Neutrophil (primary cell): ENCODE results near the gene SLC9A5.
A peak's percentile ranks its signal among the peaks of the same experiment; 100 is the strongest.

Experiments
- H3K27ac ChIP-seq: fragments of 200-600 bp; sonication (generic); 2 replicates; pipeline ENCODE4 v1.5.1; 2016; ENCODE audit warnings: mild to moderate bottlenecking, moderate library complexity
- H3K27me3 ChIP-seq: fragments of 200-600 bp; sonication (generic); 2 replicates; pipeline ENCODE4 v1.6.0; 2016; ENCODE audit warnings: mild to moderate bottlenecking
- H3K36me3 ChIP-seq: fragments of 200-600 bp; sonication (generic); 2 replicates; pipeline ENCODE4 v1.5.1; 2017
- H3K4me1 ChIP-seq, 2 experiments: fragments of 200-600 bp in 1 of 2; sonication (generic) in 1 of 2; 1 replicate in 1 of 2; 2 replicates in 1 of 2; pipeline versions ENCODE4 v1.5.1 to v1.6.1; 2013 to 2016; ENCODE audit warnings: low read depth in 1 of 2, low read length in 1 of 2, mild to moderate bottlenecking in 1 of 2, moderate library complexity in 1 of 2; ENCODE audit not compliant: control insufficient read depth in 1 of 2, insufficient read depth in 1 of 2
- H3K4me3 ChIP-seq, 2 experiments: fragments of 200-600 bp in 1 of 2; sonication (generic) in 1 of 2; 1 replicate in 1 of 2; 2 replicates in 1 of 2; pipeline ENCODE4 v1.5.1; 2013 to 2016; ENCODE audit warnings: low read depth in 1 of 2, low read length in 1 of 2, mild to moderate bottlenecking in 1 of 2, moderate library complexity in 1 of 2
- H3K9me3 ChIP-seq: fragments of 200-600 bp; sonication (generic); 2 replicates; pipeline ENCODE4 v1.5.1; 2016
- TF ChIP-seq, protein P1 (sequence below): fragments of 200-600 bp; sonication (generic); IDR thresholded peaks from 2 replicates; pipeline ENCODE4 v1.5.1; 2016; ENCODE audit warnings: antibody characterized with exemption

SLC9A5 gene

DNA sequence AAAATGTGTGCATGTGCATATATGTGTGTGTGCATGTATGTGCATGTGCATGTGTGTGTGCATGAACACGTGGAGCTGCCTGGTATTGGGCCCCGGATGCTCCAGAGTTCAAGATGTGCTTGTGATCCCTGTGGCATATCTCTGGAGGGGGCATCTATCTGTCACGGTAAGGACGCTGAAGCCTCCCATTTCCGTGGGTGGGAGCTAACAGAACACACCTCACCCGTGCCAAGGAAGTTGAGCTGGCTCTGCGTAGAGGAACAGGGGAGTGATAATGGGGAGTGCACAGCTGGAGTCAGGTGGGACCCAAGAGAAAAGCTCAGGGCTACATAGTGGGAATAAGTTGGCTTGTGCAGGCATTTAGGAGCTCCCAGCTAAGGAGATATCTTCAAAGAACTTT lies 37.1 kb upstream of the SLC9A5 start:
- Histone ChIP-seq H3K27ac (no peak overlapping the region), H3K4me3 (no peak overlapping the region), H3K36me3 (peaks cover 27% of the 10 kb centered on the region), H3K4me1 (peaks cover 14 to 15% of the 10 kb centered on the region in 2 experiments), H3K27me3 (no peaks in the 10 kb centered on the region), H3K9me3 (no peaks in the 10 kb centered on the region)
- TF ChIP-seq, protein P1, sequence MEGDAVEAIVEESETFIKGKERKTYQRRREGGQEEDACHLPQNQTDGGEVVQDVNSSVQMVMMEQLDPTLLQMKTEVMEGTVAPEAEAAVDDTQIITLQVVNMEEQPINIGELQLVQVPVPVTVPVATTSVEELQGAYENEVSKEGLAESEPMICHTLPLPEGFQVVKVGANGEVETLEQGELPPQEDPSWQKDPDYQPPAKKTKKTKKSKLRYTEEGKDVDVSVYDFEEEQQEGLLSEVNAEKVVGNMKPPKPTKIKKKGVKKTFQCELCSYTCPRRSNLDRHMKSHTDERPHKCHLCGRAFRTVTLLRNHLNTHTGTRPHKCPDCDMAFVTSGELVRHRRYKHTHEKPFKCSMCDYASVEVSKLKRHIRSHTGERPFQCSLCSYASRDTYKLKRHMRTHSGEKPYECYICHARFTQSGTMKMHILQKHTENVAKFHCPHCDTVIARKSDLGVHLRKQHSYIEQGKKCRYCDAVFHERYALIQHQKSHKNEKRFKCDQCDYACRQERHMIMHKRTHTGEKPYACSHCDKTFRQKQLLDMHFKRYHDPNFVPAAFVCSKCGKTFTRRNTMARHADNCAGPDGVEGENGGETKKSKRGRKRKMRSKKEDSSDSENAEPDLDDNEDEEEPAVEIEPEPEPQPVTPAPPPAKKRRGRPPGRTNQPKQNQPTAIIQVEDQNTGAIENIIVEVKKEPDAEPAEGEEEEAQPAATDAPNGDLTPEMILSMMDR = no peak

DNA sequence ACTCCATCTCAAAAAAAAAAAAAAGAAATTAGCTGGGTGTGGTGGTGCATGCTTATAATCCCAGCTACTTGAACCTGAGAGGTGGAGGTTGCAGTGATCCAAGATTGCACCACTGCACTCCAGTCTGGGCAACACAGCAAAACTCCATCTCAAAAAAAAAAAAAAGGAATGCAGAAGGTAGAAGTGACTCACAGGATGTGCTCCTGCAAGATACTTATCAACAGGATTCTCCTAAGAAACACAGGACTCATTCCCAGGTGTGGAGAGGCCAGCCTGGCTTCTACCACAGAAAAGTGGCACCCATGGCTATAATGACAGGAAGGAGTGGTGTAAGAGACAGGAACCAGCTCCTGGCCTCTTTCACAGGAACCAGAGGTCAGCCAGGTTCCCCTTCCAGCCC lies 36.0 kb upstream of the SLC9A5 start:
- no peak overlapping the region for H3K27ac ChIP-seq
- no peak overlapping the region for H3K4me3 ChIP-seq
- peaks cover 16% of the 10 kb centered on the region for H3K36me3 ChIP-seq
- peaks cover 25 to 26% of the 10 kb centered on the region in 2 experiments for H3K4me1 ChIP-seq
- no peaks in the 10 kb centered on the region for H3K27me3 ChIP-seq
- no peaks in the 10 kb centered on the region for H3K9me3 ChIP-seq
- TF ChIP-seq, protein P1 = no peak

DNA sequence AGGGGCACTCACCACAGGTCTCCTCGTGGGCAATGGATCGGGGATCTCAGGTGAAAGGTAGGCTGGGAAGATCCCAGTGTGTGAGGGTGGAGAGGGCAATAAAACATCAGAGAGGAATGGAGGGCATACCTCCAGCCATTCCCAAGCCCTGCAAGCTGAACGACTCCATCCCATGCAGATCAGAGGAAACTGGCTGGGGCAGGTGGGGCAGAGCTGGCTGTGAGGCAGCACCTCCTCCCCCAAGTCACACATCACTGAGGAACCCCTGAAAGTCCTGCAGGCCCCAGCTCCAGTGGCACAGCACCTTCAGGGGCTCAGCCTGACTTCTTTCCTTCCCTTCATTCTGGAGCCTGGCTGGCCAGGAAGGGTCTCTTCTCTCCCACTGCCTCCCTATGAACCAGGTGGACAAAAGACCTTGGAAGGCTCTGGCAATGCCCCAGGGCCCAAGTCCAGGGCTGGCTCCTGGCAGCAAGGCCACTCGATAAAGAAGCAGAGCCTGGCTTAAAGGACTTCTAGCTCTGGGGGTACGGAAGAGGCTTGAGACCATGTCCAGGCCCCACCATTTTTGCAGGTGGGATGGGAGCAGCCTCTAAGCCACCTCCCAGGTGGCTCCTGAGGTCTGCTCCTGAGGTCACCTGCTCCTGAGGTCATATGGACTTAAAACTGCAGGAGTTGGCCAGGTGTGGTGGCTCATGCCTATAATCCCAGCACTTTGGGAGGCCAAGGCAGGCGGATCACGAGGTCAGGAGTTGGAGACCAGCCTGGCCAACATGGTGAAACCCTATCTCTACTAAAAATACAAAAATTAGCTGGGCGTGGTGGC lies 35.4 kb upstream of the SLC9A5 start:
- peaks cover 27 to 30% of the 10 kb centered on the region in 2 experiments for H3K4me1 ChIP-seq
- H3K4me3 ChIP-seq = no peak overlapping the region
- no peaks in the 10 kb centered on the region for H3K9me3 ChIP-seq
- peaks cover 15% of the 10 kb centered on the region for H3K36me3 ChIP-seq
- TF ChIP-seq, protein P1 = no peak
- H3K27me3 ChIP-seq = no peaks in the 10 kb centered on the region
- H3K27ac ChIP-seq = no peak overlapping the region

DNA sequence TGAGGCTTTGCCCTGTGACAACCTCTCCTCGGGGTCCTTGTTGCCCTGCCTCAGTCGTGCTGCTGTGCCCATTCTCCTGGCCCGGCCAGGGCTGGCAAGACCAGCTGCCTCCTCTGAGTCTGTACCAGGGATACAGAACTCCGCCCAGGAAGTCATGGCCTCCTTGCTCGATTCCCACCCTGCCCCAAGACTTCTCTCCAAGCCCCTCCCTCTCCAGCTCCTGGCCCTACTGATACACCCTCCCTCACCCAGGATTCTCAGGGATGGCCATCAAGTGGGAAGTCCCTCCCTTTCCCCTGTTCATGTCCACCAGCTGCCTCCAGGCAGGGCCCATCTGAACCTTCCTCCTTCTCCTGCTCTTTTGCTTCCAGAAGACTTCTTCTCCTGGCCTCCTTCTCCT lies 33.1 kb upstream of the SLC9A5 start:
- TF ChIP-seq, protein P1 = no peak

DNA sequence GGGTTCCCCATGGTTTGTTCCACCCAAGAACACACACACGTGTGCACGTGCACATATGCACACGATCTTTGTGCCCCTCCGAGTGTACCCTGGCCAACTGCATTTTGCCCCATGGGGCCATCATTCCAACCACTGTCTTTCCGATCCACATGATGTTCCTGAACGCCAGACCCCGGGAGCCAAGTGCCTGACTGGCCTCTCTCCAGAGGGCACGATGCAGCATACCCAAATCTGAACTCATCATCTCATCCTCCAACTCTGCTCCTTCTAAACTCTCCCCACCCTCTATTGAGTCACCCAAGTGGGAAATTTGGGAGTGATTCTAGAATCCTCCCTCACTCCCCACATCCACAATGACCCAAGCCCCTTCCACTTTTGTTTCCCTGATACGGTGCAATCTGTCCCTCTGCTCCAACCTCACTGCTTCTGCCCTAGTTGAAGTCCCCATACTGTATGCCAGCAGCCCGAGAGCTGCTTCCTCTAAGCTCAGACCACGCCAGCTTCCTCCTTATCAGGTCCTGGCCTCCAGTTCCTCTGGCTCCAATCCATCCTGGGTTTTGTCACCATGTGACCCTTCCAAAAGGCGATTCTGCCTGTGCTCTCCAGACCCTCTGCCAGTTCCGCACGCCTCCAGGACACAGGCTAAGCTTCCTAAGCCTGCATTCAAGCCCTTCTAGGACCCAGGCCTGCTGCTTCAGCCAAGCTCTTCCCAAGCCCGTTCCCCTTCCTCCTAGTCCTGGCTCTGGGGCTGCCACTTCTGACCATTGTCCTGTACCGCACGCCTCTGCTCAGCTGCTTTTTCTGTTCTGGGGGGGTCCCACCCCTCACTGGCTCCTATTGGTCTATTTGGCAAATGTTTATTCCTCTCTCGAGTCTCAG lies 31.9 kb upstream of the SLC9A5 start:
- H3K36me3 ChIP-seq = no peaks in the 10 kb centered on the region
- TF ChIP-seq, protein P1 = no peak
- H3K4me3 ChIP-seq = no peak overlapping the region
- H3K27ac ChIP-seq = peak overlapping the region; percentile 69
- H3K9me3 ChIP-seq = no peaks in the 10 kb centered on the region
- H3K27me3 ChIP-seq = no peaks in the 10 kb centered on the region
- H3K4me1 ChIP-seq = peaks cover 27 to 30% of the 10 kb centered on the region in 2 experiments

More for the DNA sequence above, 33.1 kb upstream of the SLC9A5 start:
- Histone ChIP-seq H3K27me3 (no peaks in the 10 kb centered on the region), H3K4me1 (peaks cover 27 to 30% of the 10 kb centered on the region in 2 experiments), H3K27ac (no peak overlapping the region), H3K36me3 (peaks cover 9% of the 10 kb centered on the region), H3K9me3 (no peaks in the 10 kb centered on the region), H3K4me3 (no peak overlapping the region)
